GM23338 (cell line): ENCODE measurements around the gene CACNA1A.

Source experiments
- CREB1 ChIP-seq: fragments of 250-450 bp; sonication (Bioruptor Pico); IDR thresholded peaks from 2 replicates; pipeline ENCODE4 v1.5.0; 2020; ENCODE audit warnings: low read depth, mild to moderate bottlenecking, moderate library complexity
- TF ChIP-seq, protein P1 (sequence below), 2 experiments: fragments of 200-600 bp in 1 of 2; sonication (generic) in 1 of 2; conservative IDR thresholded peaks; 2 replicates each; pipeline versions ENCODE4 v1.5.1 to v1.6.1; 2016 to 2017; ENCODE audit warnings: antibody characterized with exemption in 2 of 2, low read depth in 2 of 2, mild to moderate bottlenecking in 2 of 2, moderate library complexity in 1 of 2
- TF ChIP-seq, protein P2 (sequence below): IDR thresholded peaks from one replicate; pipeline ENCODE4 v1.6.1; 2018; ENCODE audit warnings: antibody characterized with exemption; ENCODE audit not compliant: unreplicated experiment

DNA sequence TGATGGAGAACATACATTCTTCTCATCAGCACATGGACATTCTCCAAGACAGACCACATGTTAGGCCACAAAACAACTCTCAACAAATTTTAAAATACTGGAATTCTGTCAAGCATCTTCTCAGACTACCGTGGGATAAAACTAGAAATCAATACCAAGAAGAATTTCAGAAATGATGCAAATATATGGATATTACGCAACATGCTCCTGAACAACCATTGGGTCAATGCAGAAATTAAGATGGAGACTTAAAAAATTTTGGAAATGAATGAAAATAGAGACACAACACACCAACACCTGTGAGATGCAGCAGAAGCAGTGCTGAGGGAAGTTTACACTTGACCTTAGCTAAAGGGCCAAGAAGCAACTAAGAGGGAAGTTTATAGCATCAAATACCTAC lies 162.8 kb downstream of the CACNA1A start:
- TF ChIP-seq, protein P1, sequence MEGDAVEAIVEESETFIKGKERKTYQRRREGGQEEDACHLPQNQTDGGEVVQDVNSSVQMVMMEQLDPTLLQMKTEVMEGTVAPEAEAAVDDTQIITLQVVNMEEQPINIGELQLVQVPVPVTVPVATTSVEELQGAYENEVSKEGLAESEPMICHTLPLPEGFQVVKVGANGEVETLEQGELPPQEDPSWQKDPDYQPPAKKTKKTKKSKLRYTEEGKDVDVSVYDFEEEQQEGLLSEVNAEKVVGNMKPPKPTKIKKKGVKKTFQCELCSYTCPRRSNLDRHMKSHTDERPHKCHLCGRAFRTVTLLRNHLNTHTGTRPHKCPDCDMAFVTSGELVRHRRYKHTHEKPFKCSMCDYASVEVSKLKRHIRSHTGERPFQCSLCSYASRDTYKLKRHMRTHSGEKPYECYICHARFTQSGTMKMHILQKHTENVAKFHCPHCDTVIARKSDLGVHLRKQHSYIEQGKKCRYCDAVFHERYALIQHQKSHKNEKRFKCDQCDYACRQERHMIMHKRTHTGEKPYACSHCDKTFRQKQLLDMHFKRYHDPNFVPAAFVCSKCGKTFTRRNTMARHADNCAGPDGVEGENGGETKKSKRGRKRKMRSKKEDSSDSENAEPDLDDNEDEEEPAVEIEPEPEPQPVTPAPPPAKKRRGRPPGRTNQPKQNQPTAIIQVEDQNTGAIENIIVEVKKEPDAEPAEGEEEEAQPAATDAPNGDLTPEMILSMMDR (conservative IDR thresholded peaks at IDR 0.05; ENCODE audit: low read depth in 2 of 2) = no peak
- TF ChIP-seq CREB1 (CRISPR knock-in tag) = no peak
- TF ChIP-seq, protein P2, sequence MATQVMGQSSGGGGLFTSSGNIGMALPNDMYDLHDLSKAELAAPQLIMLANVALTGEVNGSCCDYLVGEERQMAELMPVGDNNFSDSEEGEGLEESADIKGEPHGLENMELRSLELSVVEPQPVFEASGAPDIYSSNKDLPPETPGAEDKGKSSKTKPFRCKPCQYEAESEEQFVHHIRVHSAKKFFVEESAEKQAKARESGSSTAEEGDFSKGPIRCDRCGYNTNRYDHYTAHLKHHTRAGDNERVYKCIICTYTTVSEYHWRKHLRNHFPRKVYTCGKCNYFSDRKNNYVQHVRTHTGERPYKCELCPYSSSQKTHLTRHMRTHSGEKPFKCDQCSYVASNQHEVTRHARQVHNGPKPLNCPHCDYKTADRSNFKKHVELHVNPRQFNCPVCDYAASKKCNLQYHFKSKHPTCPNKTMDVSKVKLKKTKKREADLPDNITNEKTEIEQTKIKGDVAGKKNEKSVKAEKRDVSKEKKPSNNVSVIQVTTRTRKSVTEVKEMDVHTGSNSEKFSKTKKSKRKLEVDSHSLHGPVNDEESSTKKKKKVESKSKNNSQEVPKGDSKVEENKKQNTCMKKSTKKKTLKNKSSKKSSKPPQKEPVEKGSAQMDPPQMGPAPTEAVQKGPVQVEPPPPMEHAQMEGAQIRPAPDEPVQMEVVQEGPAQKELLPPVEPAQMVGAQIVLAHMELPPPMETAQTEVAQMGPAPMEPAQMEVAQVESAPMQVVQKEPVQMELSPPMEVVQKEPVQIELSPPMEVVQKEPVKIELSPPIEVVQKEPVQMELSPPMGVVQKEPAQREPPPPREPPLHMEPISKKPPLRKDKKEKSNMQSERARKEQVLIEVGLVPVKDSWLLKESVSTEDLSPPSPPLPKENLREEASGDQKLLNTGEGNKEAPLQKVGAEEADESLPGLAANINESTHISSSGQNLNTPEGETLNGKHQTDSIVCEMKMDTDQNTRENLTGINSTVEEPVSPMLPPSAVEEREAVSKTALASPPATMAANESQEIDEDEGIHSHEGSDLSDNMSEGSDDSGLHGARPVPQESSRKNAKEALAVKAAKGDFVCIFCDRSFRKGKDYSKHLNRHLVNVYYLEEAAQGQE = no peak
